ENCODE measurements around the gene RNF26. TPM values are rescaled to one million over a fixed set of nuclear protein-coding genes. Genes with fewer than 3 reads are reported as not detected.

Gene RNF26
- total and polyA plus RNA-seq, 2 donors (not counting 3 experiments of a cell fraction or from before 2014, with no cell fraction given) = 40.1 to 43.8 TPM

- peaks cover 30% of the 10 kb centered on the region for H3K4me1 ChIP-seq (ENCODE audit: control insufficient read depth, extremely low read depth, insufficient read depth, low read length)
- FAIRE-seq (no peak), DNase-seq (ENCODE audit: low read depth, low spot score) (no peak)
- H3K4me3 ChIP-seq (replicated peaks in 1 of 3; ENCODE audit: insufficient read depth in 1 of 3, low read depth in 1 of 3, low read length in 3 of 3) = peak overlapping the region in 1 of 3 experiments; percentile 1
- TF ChIP-seq POLR2AphosphoS5 (IDR thresholded peaks at IDR 0.05; ENCODE audit: insufficient read depth, low read depth, low read length) (no peak), FOS (IDR thresholded peaks at IDR 0.05; ENCODE audit: borderline replicate concordance, insufficient read depth, low read length) (no peak), GATA2 (IDR thresholded peaks at IDR 0.05; ENCODE audit: insufficient read depth, insufficient read length, low read depth, low read length) (no peak), MAX (IDR thresholded peaks at IDR 0.05; ENCODE audit: insufficient read depth, insufficient read length) (no peak), JUN (IDR thresholded peaks at IDR 0.05; ENCODE audit: borderline replicate concordance, insufficient read depth, insufficient read length, low read depth) (no peak), CTCF (IDR thresholded peaks at IDR 0.05; ENCODE audit: extremely low read depth in 1 of 2, insufficient read depth in 1 of 2, low read depth in 1 of 2, low read length in 2 of 2) (no peak), EZH2 (IDR thresholded peaks at IDR 0.05; ENCODE audit: borderline replicate concordance, low read depth, low read length, severe bottlenecking) (no peak)
- H3K27ac ChIP-seq (ENCODE audit: insufficient read depth, low read depth, low read length) = peak overlapping the region; percentile 67
- peaks cover 7% of the 10 kb centered on the region for H3K79me2 ChIP-seq (ENCODE audit: control insufficient read depth, insufficient read depth, low read length)
- peak overlapping the region; percentile 12 for H3K4me2 ChIP-seq (ENCODE audit: insufficient read depth, low read length)
- no peaks in the 10 kb centered on the region for H3K9me3 ChIP-seq (replicated peaks; ENCODE audit: control insufficient read depth, insufficient read depth, low read length)
- ChIA-PET CTCF (interaction anchor here (0.6 to 6.3 kb wide), 14 partner anchors 9 to 767 kb away, joined by 3 to 301 read pairs (median 12); partner anchors contain the start of genes ABCG4, CBL, MCAM and USP2), POLR2A (interaction anchor here (0.7 to 1.6 kb wide), 5 partner anchors 14 to 294 kb away, joined by 4 to 12 read pairs (median 8); no protein-coding TSS in a partner anchor)
- H3K27me3 ChIP-seq (ENCODE audit: control insufficient read depth in 2 of 2, insufficient read depth in 2 of 2, low read length in 2 of 2) = no peaks in the 10 kb centered on the region
- peak overlapping the region; percentile 14 for H2AFZ ChIP-seq (ENCODE audit: low read depth, low read length)
- intact Hi-C loops (cut with micrococcal nuclease) (no loop called here), dilution Hi-C loops (cut with MboI; ENCODE audit: extremely low pct_ligation_motif_present, low sequenced_read_pairs) (no loop called here)
- H3K9me1 ChIP-seq (replicated peaks; ENCODE audit: control insufficient read depth, extremely low read depth, insufficient read depth, low read length) = no peaks in the 10 kb centered on the region
- no TSS peak for BruUV-seq (replicated peaks)
- peak overlapping the region; percentile 75 for H3K9ac ChIP-seq (replicated peaks; ENCODE audit: extremely low read depth, insufficient read depth, low read length)
- H3K36me3 ChIP-seq (ENCODE audit: control insufficient read depth in 2 of 2, extremely low read depth in 1 of 2, insufficient read depth in 2 of 2, low read length in 2 of 2) = no peaks in the 10 kb centered on the region
- H4K20me1 ChIP-seq (replicated peaks; ENCODE audit: control insufficient read depth, extremely low read depth, insufficient read depth, low read length) = no peaks in the 10 kb centered on the region
These were observed 7.1 kb downstream of the RNF26 start for GRCh38 chr11:119341222-119342022.
